ENCODE measurements around the gene FCHSD2. TPM values are rescaled to one million over a fixed set of nuclear protein-coding genes. Genes with fewer than 3 reads are reported as not detected.

The FCHSD2 gene
- total RNA-seq, 2 experiments from 2014 or later, result 40.8 to 41.7 TPM

DNA sequence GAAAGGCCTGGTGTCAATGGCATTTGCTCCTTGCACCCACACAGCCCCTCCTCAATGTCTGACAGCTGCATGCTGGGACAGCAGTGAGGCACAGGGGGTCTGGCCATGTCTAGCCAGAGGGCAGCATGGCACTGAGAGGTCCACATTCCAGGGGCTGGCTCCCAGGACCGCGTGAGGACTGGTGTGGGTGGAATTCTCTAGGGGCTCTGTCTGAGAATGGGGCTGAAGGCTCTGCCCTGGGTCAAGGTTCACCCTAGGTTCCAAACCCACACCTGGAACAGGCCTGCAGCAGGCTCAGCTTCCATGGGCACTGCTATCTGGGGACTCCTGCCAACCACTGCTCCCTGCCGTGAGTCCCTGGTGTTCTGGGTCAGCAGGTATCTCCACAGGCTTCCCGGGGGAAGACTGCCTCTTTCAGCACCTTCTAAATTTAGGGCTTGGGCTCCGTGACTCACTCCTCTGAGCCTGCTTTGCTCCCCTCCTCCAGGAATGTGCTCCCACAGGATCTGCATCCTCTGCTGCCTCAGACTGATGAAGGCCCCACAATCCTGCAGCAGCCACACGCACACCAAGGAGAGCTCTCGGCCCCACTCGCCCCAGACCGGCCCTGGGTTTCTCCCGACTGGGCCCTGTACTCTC, 352.5 kb downstream of the FCHSD2 start:
- ChIA-PET CTCF (interaction anchor here (1.2 to 2.2 kb wide), 2 partner anchors 23 to 65 kb away, joined by 3 to 11 read pairs; no protein-coding TSS in a partner anchor), POLR2A (interaction anchor here (0.6 kb wide), 1 partner anchor 85 kb away, joined by 3 read pairs; no protein-coding TSS in a partner anchor)
- Mint-ChIP-seq H3K9me3 (no peaks in the 10 kb centered on the region), H3K4me3 (no peak overlapping the region), H3K27me3 (no peaks in the 10 kb centered on the region), H3K36me3 (ENCODE audit: low read depth) (no peaks in the 10 kb centered on the region), H3K4me1 (peaks cover 26% of the 10 kb centered on the region), H3K27ac (no peak overlapping the region)
- DNase-seq, result no peak

GRCh38 chr11:72788241-72788640, 353.9 kb downstream of the FCHSD2 start:
- no peak overlapping the region for H3K4me3 Mint-ChIP-seq
- ChIA-PET CTCF (interaction anchor here (1.3 kb wide), 1 partner anchor 63 kb away, joined by 5 read pairs; no protein-coding TSS in a partner anchor), POLR2A (interaction anchor here (1.0 kb wide), 1 partner anchor 25 kb away, joined by 3 read pairs; no protein-coding TSS in a partner anchor)

GRCh38 chr11:72787216-72788104, 354.7 kb downstream of the FCHSD2 start:
- POLR2A ChIA-PET, result interaction anchor here (0.9 to 1.3 kb wide), 2 partner anchors 26 to 390 kb away, joined by 3 to 4 read pairs; no protein-coding TSS in a partner anchor
- CTCF ChIA-PET, result interaction anchor here (1.0 to 1.8 kb wide), 4 partner anchors 26 to 395 kb away, joined by 3 to 5 read pairs (median 4); no protein-coding TSS in a partner anchor
- Mint-ChIP-seq H3K27me3 (no peaks in the 10 kb centered on the region), H3K4me3 (no peak overlapping the region), H3K9me3 (no peaks in the 10 kb centered on the region), H3K36me3 (ENCODE audit: low read depth) (no peaks in the 10 kb centered on the region), H3K4me1 (peaks cover 12% of the 10 kb centered on the region), H3K27ac (no peak overlapping the region)
- DNase-seq, result no peak

More at GRCh38 chr11:72788241-72788640, 353.9 kb downstream of the FCHSD2 start:
- H3K27ac Mint-ChIP-seq, result no peak overlapping the region
- peaks cover 17% of the 10 kb centered on the region for H3K4me1 Mint-ChIP-seq
- no peaks in the 10 kb centered on the region for H3K9me3 Mint-ChIP-seq
- H3K36me3 Mint-ChIP-seq (ENCODE audit: low read depth), result no peaks in the 10 kb centered on the region
- H3K27me3 Mint-ChIP-seq, result no peaks in the 10 kb centered on the region
- no peak for DNase-seq

Other genes starting within 250 kb of the FCHSD2 start
- gene P2RY2, start 76.0 kb upstream of the FCHSD2 start, total RNA-seq, result not detected
- not detected for gene P2RY6, start 130.0 kb upstream of the FCHSD2 start, total RNA-seq
- under 1 TPM; 0.05 TPM for gene ARHGEF17, start 166.0 kb upstream of the FCHSD2 start, total RNA-seq
- gene RELT, start 234.1 kb upstream of the FCHSD2 start, total RNA-seq, result 10 to 100 TPM; 26.0 to 27.3 TPM